Hematopoietic multipotent progenitor cell treated with erythropoietin and hydrocortisone succinate and interleukin-3 and kit ligand, for 15 days (in vitro differentiated cells): ENCODE results near the gene HEXA.
A peak's percentile ranks its signal among the peaks of the same experiment; 100 is the strongest.

Source experiments
- DNase-seq: peaks from one replicate; pipeline ENCODE4 v3.0.0-alpha.2; 2015; ENCODE audit warnings: low spot score

The HEXA gene

GRCh38 chr15:72375501-72375845 lies 341 bp downstream of the HEXA start:
- DNase-seq = peak; percentile 41

GRCh38 chr15:72372361-72372760 lies 3.5 kb downstream of the HEXA start:
- no peak for DNase-seq

- no peak for DNase-seq
Measured at GRCh38 chr15:72369964-72370363, 5.8 kb downstream of the HEXA start.

GRCh38 chr15:72368899-72369298 lies 6.9 kb downstream of the HEXA start:
- DNase-seq = no peak

GRCh38 chr15:72368325-72368724 lies 7.5 kb downstream of the HEXA start:
- no peak for DNase-seq

GRCh38 chr15:72365844-72366243 lies 10.0 kb downstream of the HEXA start:
- no peak for DNase-seq

- DNase-seq = no peak
Measured at GRCh38 chr15:72361176-72361575, 14.6 kb downstream of the HEXA start.

- DNase-seq = no peak
Measured at GRCh38 chr15:72358650-72359171, 17.1 kb downstream of the HEXA start.

- no peak for DNase-seq
Measured at GRCh38 chr15:72358121-72358520, 17.7 kb downstream of the HEXA start.

- no peak for DNase-seq
Measured at GRCh38 chr15:72354496-72354895, 21.3 kb downstream of the HEXA start.

- DNase-seq = no peak
Measured at GRCh38 chr15:72353266-72353665, 22.5 kb downstream of the HEXA start.

- no peak for DNase-seq
Measured at GRCh38 chr15:72345806-72346205, 30.0 kb downstream of the HEXA start.

- DNase-seq = no peak
Measured at GRCh38 chr15:72345280-72345679, 30.5 kb downstream of the HEXA start.

GRCh38 chr15:72344602-72345001 lies 31.2 kb downstream of the HEXA start:
- no peak for DNase-seq

- DNase-seq = peak; percentile 11
Measured at GRCh38 chr15:72342385-72342784, 33.4 kb downstream of the HEXA start.

- DNase-seq = no peak
Measured at GRCh38 chr15:72341361-72341760, 34.5 kb downstream of the HEXA start.

GRCh38 chr15:72340366-72340765 lies 35.4 kb downstream of the HEXA start:
- no peak for DNase-seq

GRCh38 chr15:72339777-72340177 lies 36.0 kb downstream of the HEXA start:
- DNase-seq = no peak

GRCh38 chr15:72338617-72339321 lies 37.0 kb downstream of the HEXA start:
- no peak for DNase-seq

- DNase-seq = no peak
Measured at GRCh38 chr15:72338148-72338547, 37.7 kb downstream of the HEXA start.

GRCh38 chr15:72334842-72335241 lies 41.0 kb downstream of the HEXA start:
- no peak for DNase-seq

- DNase-seq = no peak
Measured at GRCh38 chr15:72331021-72331420, 44.8 kb downstream of the HEXA start.

GRCh38 chr15:72323752-72324151 lies 52.1 kb downstream of the HEXA start:
- DNase-seq = no peak

- DNase-seq = peak; percentile 30
Measured at GRCh38 chr15:72319985-72320671, 55.7 kb downstream of the HEXA start, which contains the start of gene CELF6. TSS of gene CELF6 (minus strand) at chr15:72320157. CDS start at chr15:72319874, 283 bp downstream.
